GM19351 (cell line): ENCODE measurements around the gene S100A13.
A peak's percentile ranks its signal among the peaks of the same experiment; 100 is the strongest.
"Not testable (repeated sequence)": the region's sequence is repeated elsewhere in the genome, so short reads cannot be mapped to it uniquely, and the experiment has no call there.

ENCODE experiments used
- ATAC-seq: cut with Tn5 transposase; IDR thresholded peaks from one replicate; pipeline ENCODE4 v1.9.1; 2021; ENCODE audit warnings: mild to moderate bottlenecking, moderate library complexity; ENCODE audit not compliant: unreplicated experiment

S100A13 gene

DNA sequence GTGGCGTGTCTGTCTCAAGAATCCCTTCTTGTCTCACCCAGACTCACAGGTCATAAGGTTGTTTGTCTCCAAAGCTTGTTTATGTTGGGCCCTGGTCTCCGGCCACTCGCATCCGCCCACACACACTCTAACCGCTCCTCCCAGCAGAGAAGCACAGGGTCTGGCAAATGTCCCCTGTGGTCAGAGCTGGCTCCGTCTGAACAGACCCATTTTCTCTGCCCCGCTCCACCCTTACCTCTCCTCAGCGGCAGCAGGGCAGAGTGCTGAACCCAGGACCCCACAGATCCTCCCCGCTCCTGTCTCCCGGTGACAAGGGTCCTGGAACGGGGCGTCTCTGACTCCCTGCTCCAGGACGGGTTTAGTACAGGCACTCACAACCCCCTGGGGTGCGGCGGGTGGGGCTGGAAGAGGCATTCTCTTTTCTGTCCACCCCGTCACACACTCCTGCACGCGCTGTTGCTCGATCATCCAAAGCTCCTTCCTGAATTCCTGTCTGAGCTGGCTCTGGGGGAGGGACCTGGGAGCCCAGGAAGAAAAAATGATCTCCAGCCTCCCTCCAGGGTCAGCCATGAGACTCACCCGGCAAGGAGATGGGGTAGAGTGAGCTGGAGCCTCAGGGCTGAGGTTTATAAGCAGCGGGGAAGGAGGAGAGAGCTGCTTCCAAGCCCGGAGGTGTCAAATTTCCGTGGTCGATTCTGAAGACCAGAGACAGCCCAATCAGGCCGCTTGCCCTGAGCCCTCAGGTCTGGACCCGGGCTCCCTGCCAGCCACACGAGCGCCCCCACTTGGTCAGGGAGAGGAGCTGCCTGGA is at the start of gene S100A13:
Gene S100A13 (minus strand): TSS at position 602 of the 811 bp plus-strand sequence. CDS start 1,033 bp downstream, outside the sequence.
- no peak for ATAC-seq

DNA sequence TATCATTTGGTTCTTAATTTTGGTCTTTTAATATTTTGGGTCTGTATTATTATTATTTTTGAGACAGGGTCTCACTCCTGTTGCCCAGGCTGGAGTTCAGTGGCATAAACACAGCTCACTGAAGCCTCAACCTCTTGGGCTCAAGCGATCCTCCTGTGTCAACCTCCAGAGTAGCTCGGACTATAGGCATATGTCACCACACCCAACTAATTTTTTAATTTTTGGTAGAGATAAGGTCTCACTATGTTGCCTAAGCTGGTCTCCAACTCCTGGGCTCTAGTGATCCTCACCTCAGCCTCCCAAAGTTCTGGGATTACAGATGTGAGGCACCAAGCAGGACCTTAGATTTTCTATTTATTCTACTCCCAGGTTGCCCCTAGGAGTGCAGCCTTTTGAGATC is 46.2 kb upstream of the S100A13 start:
- no peak for ATAC-seq

DNA sequence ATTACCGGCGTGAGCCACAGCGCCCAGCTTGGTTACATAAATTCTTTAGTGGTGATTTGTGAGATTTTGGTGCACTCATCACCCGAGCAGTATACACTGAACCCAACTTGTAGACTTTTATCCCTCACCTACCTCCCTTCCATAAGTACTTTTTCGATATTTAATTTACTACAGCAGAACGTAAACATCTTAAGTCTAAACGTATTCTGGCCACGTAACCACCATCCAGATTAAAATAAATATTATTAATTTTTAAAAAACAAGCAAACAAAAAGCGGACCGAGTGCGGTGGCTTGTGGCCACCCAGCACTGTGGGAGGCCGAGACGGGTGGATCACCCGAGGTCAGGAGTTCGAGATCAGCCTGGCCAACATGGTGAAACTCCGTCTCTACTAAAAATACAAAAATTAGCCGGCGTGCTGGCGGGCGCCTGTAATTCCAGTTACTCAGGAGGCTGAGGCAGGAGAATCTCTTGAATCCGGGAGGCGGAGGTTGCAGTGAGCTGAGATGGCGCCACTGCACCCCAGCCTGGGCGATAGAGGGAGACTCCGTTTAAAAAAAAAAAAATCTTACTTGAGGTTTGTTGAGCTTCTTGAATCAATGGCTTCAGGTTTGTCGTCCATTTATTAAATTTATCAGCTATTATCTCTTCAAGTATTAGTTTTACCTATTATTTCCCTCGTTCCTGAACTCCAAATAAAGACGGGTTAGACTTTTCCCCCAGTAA is 44.5 kb upstream of the S100A13 start:
- peak; percentile 22 for ATAC-seq

DNA sequence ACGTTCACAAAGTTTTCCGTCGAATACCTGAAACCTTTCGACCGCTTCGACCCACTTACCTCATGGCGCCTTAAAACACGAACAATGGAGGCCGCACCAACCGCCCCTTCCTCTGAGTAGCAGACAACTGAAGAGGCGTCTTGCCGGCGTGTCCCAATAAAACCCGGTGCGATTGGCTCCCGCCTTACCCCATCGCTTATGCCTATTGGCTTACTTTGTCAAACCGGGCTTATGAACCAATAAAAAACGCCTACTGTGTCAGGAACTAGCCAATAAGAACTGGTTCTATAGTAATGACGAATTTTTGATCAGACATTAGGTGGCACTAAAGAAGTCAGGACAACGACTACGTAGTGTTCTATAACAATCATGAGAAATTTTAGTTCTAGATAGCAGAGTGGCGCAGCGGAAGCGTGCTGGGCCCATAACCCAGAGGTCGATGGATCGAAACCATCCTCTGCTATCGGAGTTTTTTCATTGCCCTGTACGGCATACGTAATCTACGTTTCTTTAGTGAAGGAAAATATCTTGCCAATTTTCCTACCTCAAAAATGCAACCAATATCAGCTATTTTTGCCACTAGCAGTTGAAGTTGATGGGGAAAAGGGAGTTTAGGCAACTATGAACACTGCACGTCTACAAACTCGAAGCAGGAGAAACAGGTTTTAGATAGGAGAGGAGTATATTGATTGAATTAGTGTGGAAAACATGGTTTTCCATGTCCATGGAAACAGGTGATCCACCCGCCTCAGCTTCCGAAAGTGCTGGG is 43.7 kb upstream of the S100A13 start, which contains the start of gene ILF2:
Gene ILF2 (minus strand): TSS at position 135 of the 769 bp plus-strand sequence. CDS start 71 bp downstream, at position 64.
- ATAC-seq, result peak; percentile 89

DNA sequence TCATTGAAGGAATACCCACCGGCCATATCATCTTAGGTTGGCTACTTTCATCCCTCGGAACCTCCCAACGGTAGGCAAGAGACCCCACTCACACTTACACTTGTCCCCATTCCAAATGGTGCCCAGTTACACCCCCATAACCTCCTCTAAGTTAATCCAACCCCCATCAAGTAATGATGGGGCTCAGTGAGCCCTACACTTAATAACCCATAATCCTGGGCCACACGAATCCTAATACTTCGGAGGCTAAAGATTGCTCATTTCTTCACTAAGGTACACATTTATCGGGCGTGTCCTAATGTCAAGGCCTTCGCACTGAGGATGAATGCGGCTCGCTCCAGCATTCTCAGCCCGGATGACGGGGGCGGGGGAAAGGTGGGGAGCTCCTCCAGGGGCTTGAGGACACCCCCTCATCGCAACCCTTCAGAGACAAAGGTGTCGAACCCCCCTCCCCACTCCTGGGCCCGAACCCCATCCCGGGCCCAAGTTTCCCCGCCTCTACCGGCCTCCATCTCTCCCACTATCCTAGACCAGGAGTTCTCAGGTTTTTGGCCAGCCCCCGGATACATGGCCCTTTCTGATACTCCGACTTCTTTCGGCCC is 43.1 kb upstream of the S100A13 start:
- ATAC-seq, result peak; percentile 8

DNA sequence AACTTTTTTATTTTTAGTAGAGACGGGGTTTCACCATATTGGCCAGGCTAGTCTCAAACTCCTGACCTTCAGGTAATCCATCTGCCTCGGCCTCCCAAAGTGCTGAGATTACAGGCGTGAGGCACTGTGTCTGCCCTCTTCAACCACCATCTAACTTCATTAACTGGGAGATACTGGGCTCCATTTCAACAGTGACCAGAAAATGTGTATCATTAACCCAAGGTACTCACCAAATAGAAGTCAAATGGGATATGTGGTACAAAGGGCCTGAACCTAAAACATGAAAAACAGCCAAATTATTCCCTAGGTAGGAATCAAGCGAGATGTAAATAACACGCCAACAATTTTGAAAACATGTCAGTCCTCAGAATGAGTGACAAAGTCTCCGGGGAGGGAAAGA is 42.3 kb upstream of the S100A13 start:
- ATAC-seq, result no peak

DNA sequence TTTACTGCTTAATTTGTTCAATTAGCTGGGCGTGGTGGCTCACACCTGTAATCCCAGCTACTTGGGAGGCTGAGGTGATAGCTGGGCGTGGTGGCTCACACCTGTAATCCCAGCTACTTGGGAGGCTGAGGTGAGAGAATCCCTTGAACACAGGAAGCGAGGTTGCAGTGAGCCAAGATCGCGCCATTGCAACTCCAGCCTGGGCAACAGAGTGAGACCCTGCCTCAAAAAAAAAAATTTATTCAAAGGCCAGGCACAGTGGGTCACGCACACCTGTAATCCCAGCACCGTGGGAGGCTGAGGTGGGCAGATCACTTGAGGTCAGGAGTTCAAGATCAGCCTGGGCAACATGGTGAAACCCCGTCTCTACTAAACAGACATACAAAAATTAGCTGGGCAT is 41.4 kb upstream of the S100A13 start:
- not testable (repeated sequence) for ATAC-seq

DNA sequence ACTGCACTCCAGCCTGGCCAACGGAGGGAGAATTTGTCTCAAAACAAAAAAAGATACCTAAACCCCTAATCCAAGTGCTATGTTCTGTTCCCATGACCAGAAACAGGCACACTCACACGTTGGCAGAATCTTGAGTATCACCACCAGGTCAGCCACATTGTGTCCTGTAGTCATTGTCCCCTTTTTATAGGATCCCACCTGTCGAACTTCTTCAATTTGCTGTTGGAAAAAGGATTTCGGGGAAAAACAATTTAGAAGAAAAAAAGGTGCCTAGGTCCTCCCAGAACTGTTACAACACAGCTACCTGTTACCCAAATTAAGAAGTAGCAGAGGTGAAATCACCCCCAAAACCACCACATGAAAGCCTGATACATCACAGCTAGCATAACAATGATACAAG is 40.1 kb upstream of the S100A13 start:
- ATAC-seq, result no peak

DNA sequence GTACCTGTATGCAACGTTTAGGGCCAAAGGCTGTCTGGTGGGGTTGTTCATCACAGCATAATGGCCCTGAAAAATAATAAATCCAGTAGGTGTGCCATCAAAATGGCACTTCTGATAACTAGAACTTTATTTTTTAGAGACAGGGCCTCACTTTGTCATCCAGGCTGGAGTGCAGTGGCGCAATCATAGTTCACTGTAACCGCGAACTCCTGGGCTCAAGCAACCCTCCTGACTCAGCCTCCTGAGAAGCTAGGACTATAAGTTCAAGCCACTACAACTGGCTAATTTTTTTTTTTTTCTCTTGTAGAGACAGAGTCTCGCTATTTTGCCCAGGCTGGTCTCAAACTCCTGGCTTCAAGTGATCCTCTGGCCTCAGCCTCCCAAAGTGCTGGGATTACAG is 35.9 kb upstream of the S100A13 start:
- ATAC-seq, result no peak

DNA sequence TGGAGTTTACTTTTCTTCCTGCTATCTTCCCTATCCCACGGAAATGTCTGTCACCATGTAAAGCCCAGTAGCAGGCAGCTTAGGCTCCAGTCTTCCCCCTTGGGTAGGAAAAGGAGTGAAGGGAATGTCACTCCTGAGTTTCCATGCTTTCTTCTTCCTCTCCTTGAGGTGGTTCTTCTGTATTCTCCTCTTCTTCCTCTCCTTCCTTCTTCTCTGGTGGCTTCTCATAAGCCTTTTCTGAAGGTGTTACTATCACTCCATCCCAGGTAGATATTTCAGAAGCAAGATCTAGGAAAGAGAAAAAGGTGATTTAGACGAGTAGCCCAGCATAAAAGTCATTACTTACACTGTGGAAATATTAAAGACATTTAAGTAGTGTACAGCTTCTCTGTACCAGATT is 35.0 kb upstream of the S100A13 start:
- ATAC-seq, result no peak

DNA sequence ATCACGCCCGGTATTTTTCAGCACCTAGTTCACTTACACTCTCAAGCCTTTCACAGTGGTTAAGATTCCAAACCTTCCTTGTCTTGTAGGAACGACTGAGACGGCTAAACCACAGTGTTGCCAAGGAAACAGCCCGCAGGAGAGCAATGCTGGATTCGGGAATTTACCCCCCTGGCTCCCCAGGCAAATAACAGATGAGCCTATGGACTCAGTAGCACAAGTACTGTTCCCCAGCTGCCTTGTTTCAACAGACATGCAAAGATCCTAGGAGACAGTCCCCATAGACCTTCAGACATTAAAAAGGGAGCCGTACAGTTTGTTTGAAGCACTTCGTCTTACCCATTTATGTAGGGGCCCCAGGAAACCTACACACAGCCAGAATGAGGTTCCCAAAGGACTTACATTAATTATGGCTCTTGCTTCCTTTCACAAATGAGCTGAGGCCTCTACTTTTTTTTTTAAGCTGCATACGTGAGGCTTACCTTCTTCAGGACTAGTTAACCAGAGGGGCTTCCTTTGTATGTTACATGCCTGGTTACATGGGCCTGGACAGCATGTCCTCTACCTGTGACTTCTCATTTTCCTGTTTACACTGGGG is 33.9 kb upstream of the S100A13 start:
- no peak for ATAC-seq

DNA sequence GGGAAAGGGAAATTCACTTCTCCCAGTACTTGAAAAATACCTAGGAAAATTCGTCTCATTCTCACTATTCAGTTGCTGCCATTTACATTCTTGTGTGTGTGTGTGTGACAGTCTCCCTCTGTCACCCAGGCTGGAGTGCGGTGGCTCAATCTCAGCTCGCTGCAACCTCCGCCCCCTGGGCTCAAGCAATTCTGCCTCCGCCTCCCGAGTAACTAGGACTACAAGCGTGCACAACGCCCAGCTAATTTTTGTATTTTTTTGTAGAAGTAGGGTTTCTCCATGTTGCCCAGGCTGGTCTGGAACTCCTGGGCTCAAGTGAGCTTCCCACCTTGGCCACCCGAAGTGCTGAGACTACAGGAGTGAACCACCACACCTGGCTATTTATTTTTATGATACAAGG is 32.4 kb upstream of the S100A13 start:
- no peak for ATAC-seq

DNA sequence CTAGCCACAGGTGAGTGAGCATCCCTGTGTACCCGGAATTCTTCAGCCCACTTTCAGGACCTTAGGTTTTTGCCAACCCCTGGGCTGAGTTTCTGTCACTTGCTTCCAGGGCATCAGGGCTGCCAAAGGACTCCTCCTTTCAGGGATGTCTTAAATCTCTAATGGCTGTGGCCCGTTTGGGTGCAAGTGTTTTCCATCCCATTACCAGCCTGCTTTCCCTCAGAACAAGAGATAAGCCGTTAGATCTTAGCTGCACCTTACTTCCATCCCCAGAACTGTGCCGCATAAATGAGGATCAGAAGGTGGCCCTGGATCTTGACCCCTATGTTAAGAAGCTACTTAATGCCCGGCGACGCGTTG is 31.9 kb upstream of the S100A13 start:
- ATAC-seq, result no peak

DNA sequence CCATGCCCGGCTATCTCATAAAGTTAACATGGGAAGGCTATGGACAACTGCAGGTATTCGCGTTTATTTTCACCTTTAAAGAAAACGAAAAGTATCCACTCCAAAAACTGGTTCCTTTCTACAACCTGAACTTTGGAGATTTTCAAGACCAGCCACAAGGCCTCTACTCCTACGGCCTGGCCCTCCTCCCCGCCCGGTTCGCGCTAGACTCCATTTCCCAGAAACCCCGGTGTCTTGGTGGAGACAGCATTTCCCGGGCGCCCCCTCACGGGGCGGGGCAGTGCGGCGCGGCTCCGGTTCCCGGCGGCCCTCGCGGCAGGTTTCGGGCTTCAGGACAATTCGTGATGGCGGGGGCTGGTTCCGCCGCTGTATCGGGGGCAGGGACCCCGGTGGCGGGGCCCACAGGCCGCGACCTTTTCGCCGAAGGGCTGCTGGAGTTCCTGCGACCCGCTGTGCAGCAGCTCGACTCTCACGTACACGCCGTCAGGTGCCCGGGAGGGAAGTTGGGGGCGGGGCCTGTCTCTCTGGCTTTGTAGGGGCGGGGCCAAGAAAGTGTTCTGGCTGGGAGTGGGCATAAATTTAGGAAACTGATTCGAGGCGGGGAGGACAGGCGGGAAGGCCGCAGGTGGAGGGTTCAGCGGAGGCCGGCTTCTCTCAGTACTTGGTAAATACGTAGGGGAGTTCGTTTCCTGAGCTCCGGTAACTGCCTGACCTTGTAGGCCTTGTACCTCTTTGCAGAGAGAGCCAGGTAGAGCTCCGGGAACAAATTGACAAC is 31.3 kb upstream of the S100A13 start, which contains the start of gene SNAPIN:
Gene SNAPIN (plus strand): TSS at position 304 of the 775 bp plus-strand sequence. CDS start 41 bp downstream, at position 345.
- ATAC-seq, result peak; percentile 94

DNA sequence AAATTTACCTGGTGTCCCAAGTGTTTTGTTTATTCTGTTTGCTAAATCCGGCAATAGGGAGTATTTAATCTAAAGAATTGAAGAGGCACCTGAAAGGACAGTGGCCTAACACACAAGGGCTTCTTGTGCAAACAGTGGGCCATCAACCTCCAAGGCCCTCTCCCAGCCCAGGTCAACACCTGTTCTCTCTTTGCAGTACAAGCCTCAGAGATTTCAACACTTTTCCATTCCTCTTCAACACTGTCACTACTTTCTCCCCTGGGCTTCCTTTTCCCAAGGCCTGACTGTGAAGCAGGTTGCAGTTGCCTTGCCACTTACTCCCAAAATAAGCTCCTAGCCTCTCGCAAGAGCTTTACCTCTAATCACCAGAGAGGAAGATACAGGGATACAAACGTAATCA is 28.0 kb upstream of the S100A13 start:
- ATAC-seq, result no peak

DNA sequence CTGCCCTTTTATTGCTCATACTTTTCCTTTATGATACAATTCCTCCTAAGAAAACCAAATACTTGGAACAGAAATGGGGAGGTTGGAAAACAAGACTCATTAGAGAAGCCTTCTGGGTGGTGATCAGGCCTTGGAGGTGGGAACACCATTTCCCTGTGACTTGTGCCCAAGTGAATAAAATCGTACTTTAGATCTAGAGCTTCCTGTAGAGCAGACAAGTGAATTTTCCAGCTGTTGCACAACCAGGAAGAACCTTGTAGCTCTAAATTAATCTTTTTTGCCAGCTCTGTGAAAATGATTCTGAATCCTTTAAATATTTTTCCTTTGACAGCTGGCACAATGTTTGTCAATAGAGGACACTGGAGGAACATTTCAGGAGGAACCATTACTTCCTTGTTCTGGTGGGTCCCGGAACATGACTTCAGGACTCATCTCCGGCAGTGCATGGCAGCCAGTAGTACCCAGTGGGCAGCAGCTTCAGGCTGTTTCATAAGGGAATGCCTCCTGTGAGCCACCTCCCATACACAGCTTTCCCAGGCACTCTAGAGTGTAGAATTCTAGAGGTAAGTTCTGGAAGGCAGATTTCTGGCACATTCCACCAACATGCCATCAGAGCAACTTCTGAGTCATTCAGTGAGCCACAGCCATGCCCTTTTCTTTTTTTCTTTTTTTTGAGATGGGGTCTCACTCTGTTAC is 25.6 kb upstream of the S100A13 start:
- no peak for ATAC-seq

DNA sequence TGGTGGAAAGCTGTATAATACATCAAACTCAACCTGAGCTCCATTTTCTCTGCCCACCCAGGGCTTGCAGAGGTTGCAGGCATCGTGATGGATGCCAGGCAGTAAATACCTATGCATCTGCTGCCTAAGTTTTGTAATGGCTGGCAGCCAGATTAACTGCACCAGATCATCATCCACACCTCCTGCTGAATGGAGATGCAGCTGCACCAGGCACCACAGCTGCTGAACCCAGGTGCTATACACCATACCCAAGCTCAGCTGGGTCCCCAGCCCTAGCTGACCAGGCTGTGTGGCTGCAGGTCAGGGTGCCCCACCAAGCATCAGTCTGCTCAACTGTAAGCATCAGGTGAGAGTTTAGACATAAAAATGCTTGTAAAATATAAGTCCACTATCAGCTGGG is 24.5 kb upstream of the S100A13 start:
- no peak for ATAC-seq

DNA sequence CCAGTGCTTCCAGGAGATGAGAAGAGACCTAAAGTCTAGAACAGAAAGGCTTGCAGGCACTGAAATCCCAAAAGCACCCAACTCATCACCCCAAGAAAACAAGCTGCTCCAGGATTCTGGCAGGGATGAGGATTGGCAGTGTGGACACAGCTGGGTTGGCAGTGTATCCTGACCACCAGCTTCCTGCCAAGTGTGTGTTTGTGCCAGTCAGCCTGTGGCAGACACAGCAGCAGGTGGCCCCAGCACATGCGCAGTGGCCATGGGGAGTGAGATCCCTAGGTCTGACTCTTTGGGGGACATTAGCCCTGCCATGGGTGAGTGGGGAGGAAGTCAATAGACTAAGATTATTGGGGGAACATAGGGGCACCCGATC is 22.5 kb upstream of the S100A13 start:
- no peak for ATAC-seq

DNA sequence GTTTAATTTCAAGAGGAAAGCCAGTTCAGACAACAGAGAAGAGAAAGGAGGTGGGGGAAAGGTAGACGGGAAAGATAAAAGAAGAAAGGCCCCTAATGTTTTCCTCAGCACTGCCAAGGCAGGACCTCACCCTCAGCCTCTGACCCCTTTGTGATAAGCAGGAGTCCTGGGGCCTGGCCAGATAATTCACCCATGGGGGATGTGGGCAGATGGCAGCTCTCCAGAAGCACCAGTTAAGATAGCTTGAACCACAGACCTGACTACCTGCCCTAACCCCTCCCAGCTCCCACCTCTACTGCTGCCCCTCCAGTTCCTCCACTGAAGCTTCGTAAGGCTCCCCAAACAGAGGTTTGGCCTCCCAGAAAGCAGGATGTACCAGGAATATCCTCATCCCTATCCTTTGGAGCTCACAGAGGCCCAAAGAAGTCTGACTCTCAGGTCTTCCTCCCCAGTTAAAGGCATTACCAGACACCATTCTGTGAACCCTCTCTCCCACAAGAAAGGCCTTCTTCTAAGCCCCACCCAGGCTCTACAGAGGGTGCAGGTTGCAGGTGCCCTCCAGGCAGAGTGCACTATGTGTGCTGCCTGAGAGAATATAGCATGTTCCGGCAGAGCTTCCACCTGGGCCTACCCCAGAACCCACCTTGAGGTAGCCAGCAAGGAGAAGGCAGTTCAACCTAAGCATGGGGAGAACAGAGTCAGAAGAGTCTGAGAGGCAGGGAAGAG is 22.0 kb upstream of the S100A13 start:
- no peak for ATAC-seq
